ENCODE results near the gene CASZ1.

Gene CASZ1

GRCh38 chr1:10624256-10625050 lies 172.0 kb downstream of the CASZ1 start:
- DNase-seq (ENCODE audit: low read depth), result no peak

- no peak for DNase-seq (ENCODE audit: low read depth)
These were observed 172.7 kb downstream of the CASZ1 start for GRCh38 chr1:10623686-10624145.

- DNase-seq (ENCODE audit: low read depth), result no peak
These were observed 173.3 kb downstream of the CASZ1 start for GRCh38 chr1:10622910-10623685.

GRCh38 chr1:10621906-10622305 lies 174.5 kb downstream of the CASZ1 start:
- no peak for DNase-seq (ENCODE audit: low read depth)

GRCh38 chr1:10620776-10621175 lies 175.7 kb downstream of the CASZ1 start:
- DNase-seq (ENCODE audit: low read depth), result no peak

- no peak for DNase-seq (ENCODE audit: low read depth)
These were observed 178.2 kb downstream of the CASZ1 start for GRCh38 chr1:10617931-10618885.

- DNase-seq (ENCODE audit: low read depth), result no peak
These were observed 179.1 kb downstream of the CASZ1 start for GRCh38 chr1:10617318-10617717.

- no peak for DNase-seq (ENCODE audit: low read depth)
These were observed 179.8 kb downstream of the CASZ1 start for GRCh38 chr1:10616696-10617095.

GRCh38 chr1:10615932-10616671 lies 180.3 kb downstream of the CASZ1 start:
- DNase-seq (ENCODE audit: low read depth), result no peak

GRCh38 chr1:10615332-10615731 lies 181.1 kb downstream of the CASZ1 start:
- no peak for DNase-seq (ENCODE audit: low read depth)

GRCh38 chr1:10614377-10615225 lies 181.8 kb downstream of the CASZ1 start:
- DNase-seq (ENCODE audit: low read depth), result no peak

- no peak for DNase-seq (ENCODE audit: low read depth)
These were observed 182.6 kb downstream of the CASZ1 start for GRCh38 chr1:10613861-10614260.

- no peak for DNase-seq (ENCODE audit: low read depth)
These were observed 183.1 kb downstream of the CASZ1 start for GRCh38 chr1:10613340-10613739.

GRCh38 chr1:10612436-10613160 lies 183.8 kb downstream of the CASZ1 start:
- DNase-seq (ENCODE audit: low read depth), result no peak

- no peak for DNase-seq (ENCODE audit: low read depth)
These were observed 185.4 kb downstream of the CASZ1 start for GRCh38 chr1:10610901-10611600.

- no peak for DNase-seq (ENCODE audit: low read depth)
These were observed 187.8 kb downstream of the CASZ1 start for GRCh38 chr1:10608690-10609089.

GRCh38 chr1:10607228-10607627 lies 189.2 kb downstream of the CASZ1 start:
- peak; percentile 47 for DNase-seq (ENCODE audit: low read depth)

GRCh38 chr1:10606064-10606463 lies 190.4 kb downstream of the CASZ1 start:
- DNase-seq (ENCODE audit: low read depth), result peak; percentile 11

- no peak for DNase-seq (ENCODE audit: low read depth)
These were observed 191.5 kb downstream of the CASZ1 start for GRCh38 chr1:10604966-10605365.
